GM12878 (cell line): ENCODE data around the gene BMP7. TPM values are rescaled to one million over a fixed set of nuclear protein-coding genes. Genes with fewer than 3 reads are reported as not detected.
A peak's percentile ranks its signal among the peaks of the same experiment; 100 is the strongest.

Experiments
- ATAC-seq: fragments of 200-7000 bp; cut with Tn5 transposase; 3 replicates; pipeline ENCODE4 v1.9.1; 2020; ENCODE audit warnings: mild to moderate bottlenecking, moderate library complexity
- BruUV-seq: library from RNA; stranded (reverse); fragments of 400-500 nt; replicated peaks from 2 replicates; lab custom pipeline; 2021; lab: Mats Ljungman, UMichigan
- CTCF ChIA-PET: fragments of 300-600 bp; sonication (Branson Sonifier 250); formaldehyde crosslinking; extraction: SDS; loops from one replicate; lab custom pipeline; 2021; ENCODE audit warnings: inconsistent platforms; lab: Yijun Ruan, JAX
- POLR2A ChIA-PET: fragments of 350-600 bp; formaldehyde crosslinking; extraction: SDS; loops from one replicate; lab custom pipeline; 2021; ENCODE audit warnings: inconsistent platforms; lab: Charles Lee
- RAD21 ChIA-PET: fragments of 300-600 bp; sonication (Branson Sonifier 250); formaldehyde crosslinking; loops from one replicate; lab custom pipeline; 2023; ENCODE audit warnings: antibody characterized with exemption; ENCODE audit not compliant: unreplicated experiment; lab: Charles Lee
- SMC1A ChIA-PET: fragments of 300-600 bp; sonication (Branson Sonifier 250); formaldehyde crosslinking; loops from one replicate; lab custom pipeline; 2023; ENCODE audit not compliant: unreplicated experiment, uncharacterized antibody; lab: Charles Lee
- DNase-seq: peaks from one replicate; pipeline ENCODE4 v3.0.0-alpha.2; 2011; ENCODE audit warnings: low read depth, low spot score
- FAIRE-seq: peaks from 3 replicates; lab custom pipeline; 2011; peaks lifted over from hg19 to GRCh38; lab: Jason Lieb, UNC
- H2AFZ ChIP-seq: 2 replicates; pipeline ENCODE4 v1.6.0; 2011; ENCODE audit warnings: low read depth, low read length, control low read depth; ENCODE audit not compliant: control insufficient read depth
- H3K27ac ChIP-seq: 2 replicates; pipeline ENCODE4 v1.5.1; 2011; ENCODE audit warnings: control low read depth; ENCODE audit not compliant: control insufficient read depth, insufficient read depth
- H3K27me3 ChIP-seq, 2 experiments: replicated peaks in 1 of 2; 2 replicates each; pipeline versions ENCODE4 v1.6.0 to v1.6.1; 2011; ENCODE audit warnings: low read length in 1 of 2; ENCODE audit not compliant: control insufficient read depth in 2 of 2, insufficient read depth in 2 of 2
- H3K36me3 ChIP-seq, 2 experiments: 2 replicates each; pipeline ENCODE4 v1.5.1; 2011; ENCODE audit warnings: low read length in 1 of 2; ENCODE audit not compliant: control insufficient read depth in 2 of 2, insufficient read depth in 2 of 2
- H3K4me1 ChIP-seq: 2 replicates; pipeline ENCODE4 v1.6.1; 2011; ENCODE audit warnings: mild to moderate bottlenecking, low read length, moderate library complexity, mixed read lengths; ENCODE audit not compliant: control insufficient read depth, insufficient read depth
- H3K4me2 ChIP-seq: 2 replicates; pipeline ENCODE4 v1.6.0; 2011; ENCODE audit warnings: control low read depth; ENCODE audit not compliant: control insufficient read depth, insufficient read depth
- H3K4me3 ChIP-seq: fragments of 200-600 bp; sonication (generic); 2 replicates; pipeline ENCODE4 v1.5.1; 2016
- H3K79me2 ChIP-seq: 2 replicates; pipeline ENCODE4 v1.6.0; 2011; ENCODE audit warnings: low read length; ENCODE audit not compliant: control insufficient read depth, insufficient read depth
- H3K9ac ChIP-seq: 2 replicates; pipeline ENCODE4 v1.8.0; 2011; ENCODE audit warnings: low read length, control low read depth, mixed read lengths; ENCODE audit not compliant: control insufficient read depth, insufficient read depth
- H3K9me3 ChIP-seq: replicated peaks from 3 replicates; pipeline ENCODE4 v1.5.1; 2011; ENCODE audit warnings: mild to moderate bottlenecking, low read length; ENCODE audit not compliant: control insufficient read depth, insufficient read depth
- H4K20me1 ChIP-seq: 2 replicates; pipeline ENCODE4 v1.6.0; 2011; ENCODE audit not compliant: control insufficient read depth, insufficient read depth
- MTA3 ChIP-seq: IDR thresholded peaks from 2 replicates; pipeline ENCODE4 v1.6.1; 2012; ENCODE audit warnings: low read length, inconsistent platforms, borderline replicate concordance
- NFXL1 ChIP-seq: fragments of 450-650 bp; IDR thresholded peaks from 2 replicates; pipeline ENCODE4 v1.6.1; 2017; ENCODE audit warnings: antibody characterized with exemption, mild to moderate bottlenecking, borderline replicate concordance
- ZBED1 ChIP-seq: IDR thresholded peaks from 2 replicates; pipeline ENCODE4 v1.6.1; 2016; ENCODE audit warnings: borderline replicate concordance
- WGBS: methylation state at CpG from one replicate; pipeline ENCODE4 v1.1.6; 2016; ENCODE audit warnings: low lambda C conversion rate; ENCODE audit not compliant: insufficient replicate concordance, insufficient coverage; ENCODE audit errors: missing lambda C conversion rate; 5-methylcytosine and 5-hydroxymethylcytosine counted together
- in situ Hi-C: fragments of 300-500 bp; cut with MboI; formaldehyde crosslinking; loops from 9 replicates; pipeline ENCODE4 v1.14.3; 2018; ENCODE audit warnings: mixed read lengths
- intact Hi-C: fragments of 100-400 bp; cut with micrococcal nuclease; formaldehyde crosslinking; loops from one replicate; pipeline ENCODE4 v1.14.2; 2022; ENCODE audit not compliant: unreplicated experiment
- polyA plus RNA-seq, 11 experiments: library from polyadenylated mRNA; depleted of rRNA in 4 of 11; unstranded in 6 of 11; stranded (reverse) in 5 of 11; fragments of >200 nt; fragmentation: Nextera tagmentation in 4 of 11; fragmentation: Illumina TruSeq in 1 of 11; extraction: Ambion mirVana in 4 of 11; extraction: Trizol in 1 of 11; gene quantifications; 1 replicate in 1 of 11; 2 replicates in 10 of 11; pipeline versions ENCODE4 v1.2.1 to v1.2.3, GENCODE V29; 2011 to 2016; ENCODE audit warnings: inconsistent platforms in 2 of 11, missing spikeins in 2 of 11, low read depth in 1 of 11
- total RNA-seq, 4 experiments: library from RNA; depleted of rRNA in 3 of 4; stranded (reverse); fragments of >200 nt in 3 of 4; fragmentation: Illumina TruSeq in 1 of 4; extraction: Trizol in 1 of 4; gene quantifications; 2 replicates each; pipeline versions ENCODE4 v1.2.1 to v1.2.3, GENCODE V29; 2013 to 2021

Gene BMP7
- total and polyA plus RNA-seq, 10 of the 15 experiments (the other 5 are each of a cell fraction or from before 2014, with no cell fraction given) = 0.18 to 0.51 (median 0.28) TPM; not detected in 7

DNA sequence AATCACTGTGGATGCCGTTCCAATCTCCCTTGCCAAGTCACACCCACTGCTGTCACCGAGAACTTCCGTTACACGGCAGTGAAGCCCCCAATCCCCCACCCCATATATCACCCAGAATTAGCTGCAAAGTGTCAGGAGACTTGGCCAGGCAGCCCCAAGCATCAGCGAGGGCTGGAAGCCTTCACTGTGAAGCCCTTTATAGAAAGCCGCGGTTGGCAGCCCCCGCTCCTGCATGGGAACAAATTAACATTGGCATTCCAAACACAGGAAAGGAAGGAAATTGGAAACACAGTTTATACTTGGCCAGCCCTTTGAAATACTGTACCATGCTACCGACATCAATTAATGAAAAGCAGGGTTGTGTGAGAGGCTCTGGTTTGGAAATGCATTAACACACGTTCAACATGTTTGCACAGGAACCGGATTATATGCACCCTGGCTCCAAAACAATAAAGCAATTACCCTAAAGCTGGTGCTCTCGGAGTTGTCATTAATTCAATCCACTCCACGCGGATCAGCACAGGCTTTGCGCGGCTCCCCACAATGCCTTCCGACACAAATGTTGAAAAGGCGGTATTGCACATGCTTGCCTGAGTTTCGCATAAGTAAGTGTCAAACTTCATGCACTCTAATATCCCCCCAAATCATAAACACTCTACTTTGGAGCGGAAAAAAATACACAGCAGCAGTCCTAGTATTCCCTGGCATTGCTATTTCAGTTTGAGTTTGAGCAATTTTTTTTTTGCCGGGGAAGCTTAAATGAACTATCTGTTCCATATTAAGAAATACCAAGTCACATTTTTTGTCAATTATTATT lies 7.1 kb downstream of the BMP7 start:
- no peaks in the 10 kb centered on the region for H3K9me3 ChIP-seq
- no peaks in the 10 kb centered on the region for H3K79me2 ChIP-seq
- no peak overlapping the region for H3K9ac ChIP-seq
- no peaks in the 10 kb centered on the region for H3K4me1 ChIP-seq
- no peak overlapping the region for H3K4me2 ChIP-seq
- peaks cover 4 to 9% of the 10 kb centered on the region in 2 experiments for H3K27me3 ChIP-seq
- ChIA-PET SMC1A (no interaction called here), CTCF (no interaction called here), POLR2A (no interaction called here), RAD21 (no interaction called here)
- in situ Hi-C loops (no loop called here), intact Hi-C loops (no loop called here)
- FAIRE-seq (no peak), DNase-seq (no peak), ATAC-seq (no peak)
- no TSS peak for BruUV-seq
- H2AFZ ChIP-seq = no peak overlapping the region
- no peak overlapping the region for H3K27ac ChIP-seq
- no peak for TF ChIP-seq ZBED1
- TF ChIP-seq NFXL1 = peak; percentile 71
- H3K4me3 ChIP-seq = no peak overlapping the region
- 44% methylated on average over 21 of the region's 21 CpGs for WGBS
- no peaks in the 10 kb centered on the region for H3K36me3 ChIP-seq
- H4K20me1 ChIP-seq = no peaks in the 10 kb centered on the region

DNA sequence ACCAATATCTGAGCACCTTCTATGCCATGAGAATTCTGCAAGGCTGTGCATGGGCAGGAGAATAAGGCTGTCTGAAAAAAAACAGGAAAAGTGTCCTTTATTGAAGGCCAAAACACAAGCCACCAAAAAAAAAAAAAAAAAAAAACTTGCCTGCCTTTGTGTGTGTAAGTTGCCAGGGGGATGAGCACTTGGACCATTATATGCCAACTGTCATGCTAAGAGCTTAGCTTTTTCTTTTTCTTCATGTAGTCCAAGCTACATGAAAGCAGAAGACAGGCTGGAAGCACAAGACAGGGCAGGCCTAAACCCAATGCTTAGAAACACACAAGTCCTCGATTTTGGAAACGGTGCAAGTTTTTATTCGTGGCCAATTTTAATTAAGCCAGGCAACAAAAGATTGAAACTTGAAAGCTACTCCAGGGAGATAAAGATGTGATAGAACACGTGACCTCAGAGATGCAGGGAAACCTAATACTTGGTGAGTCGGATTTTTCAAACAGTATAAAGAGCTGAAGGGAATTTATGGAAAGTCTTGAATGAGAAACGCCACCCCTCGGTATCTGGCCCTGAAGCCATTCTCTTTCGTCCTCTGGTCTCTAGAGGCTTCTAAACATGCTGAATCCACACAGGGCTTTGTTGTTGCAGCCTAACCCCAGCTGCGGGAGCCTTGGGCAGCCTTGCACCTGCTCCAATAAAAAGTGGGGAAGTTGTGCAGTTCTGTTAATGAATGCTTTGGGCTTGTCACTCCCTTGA lies 8.6 kb downstream of the BMP7 start:
- H3K27ac ChIP-seq = no peak overlapping the region
- no peak overlapping the region for H3K4me2 ChIP-seq
- no peak overlapping the region for H3K9ac ChIP-seq
- ChIA-PET POLR2A (no interaction called here), CTCF (interaction anchor here (1.3 kb wide), 1 partner anchor 91 kb away, joined by 3 read pairs; no protein-coding TSS in a partner anchor), RAD21 (interaction anchor here (0.6 kb wide), 1 partner anchor 425 kb away, joined by 3 read pairs; no protein-coding TSS in a partner anchor), SMC1A (interaction anchor here (0.6 kb wide), 1 partner anchor 149 kb away, joined by 4 read pairs; no protein-coding TSS in a partner anchor)
- H3K79me2 ChIP-seq = no peaks in the 10 kb centered on the region
- no peak overlapping the region for H2AFZ ChIP-seq
- no peaks in the 10 kb centered on the region for H3K9me3 ChIP-seq
- H3K4me1 ChIP-seq = no peaks in the 10 kb centered on the region
- intact Hi-C loops (no loop called here), in situ Hi-C loops (no loop called here)
- FAIRE-seq (no peak), DNase-seq (no peak), ATAC-seq (no peak)
- 6% methylated on average over 9 of the region's 9 CpGs for WGBS
- TF ChIP-seq MTA3 (no peak), NFXL1 (peak; percentile 12; the same call in 1 of the 2 replicates)
- H3K36me3 ChIP-seq = no peaks in the 10 kb centered on the region
- H3K4me3 ChIP-seq = no peak overlapping the region
- no TSS peak for BruUV-seq
- H3K27me3 ChIP-seq = peaks cover 0 to 3% of the 10 kb centered on the region in 2 experiments; a peak in 3 of 4 replicates
- H4K20me1 ChIP-seq = no peaks in the 10 kb centered on the region
